ENCODE results near the gene PHF12. TPM values are rescaled to one million over a fixed set of nuclear protein-coding genes. Genes with fewer than 3 reads are reported as not detected.

The PHF12 gene
- polyA plus RNA-seq, 2 of the 4 experiments (the other 2 are of a cell fraction), result 25.3 to 29.9 TPM

GRCh38 chr17:29000973-29001372 lies 49.7 kb upstream of the PHF12 start:
- TF ChIP-seq NPAS2 (CRISPR knock-in tag; IDR thresholded peaks at IDR 0.05; ENCODE audit: borderline replicate concordance) (no peak), SMC3 (IDR thresholded peaks at IDR 0.05) (no peak), HOXB5 (CRISPR knock-in tag; IDR thresholded peaks at IDR 0.05) (no peak), NFE2L2 (conservative IDR thresholded peaks at IDR 0.05; ENCODE audit: low read length) (no peak), CHD2 (IDR thresholded peaks at IDR 0.05; ENCODE audit: low read length, partially characterized antibody) (no peak), RARB (CRISPR knock-in tag; IDR thresholded peaks at IDR 0.05) (no peak), HOXB13 (CRISPR knock-in tag; IDR thresholded peaks at IDR 0.05; ENCODE audit: low read depth) (no peak), RCOR1 (IDR thresholded peaks at IDR 0.05; ENCODE audit: low read depth, low read length) (no peak), CEBPB (IDR thresholded peaks at IDR 0.05) (no peak), MYC (IDR thresholded peaks at IDR 0.05; ENCODE audit: borderline replicate concordance, low read length) (no peak), CTCF (IDR thresholded peaks at IDR 0.05) (no peak), ATOH8 (CRISPR knock-in tag; IDR thresholded peaks at IDR 0.05; ENCODE audit: low read depth) (no peak), HEYL (CRISPR knock-in tag; IDR thresholded peaks at IDR 0.05) (no peak), USF2 (IDR thresholded peaks at IDR 0.05) (no peak), GATA3 (IDR thresholded peaks at IDR 0.05; ENCODE audit: borderline replicate concordance) (no peak), POLR2A (IDR thresholded peaks at IDR 0.05; ENCODE audit: low read length) (no peak), POLR2AphosphoS2 (conservative IDR thresholded peaks at IDR 0.05; ENCODE audit: low read length) (no peak)
- WGBS (ENCODE audit: missing lambda C conversion rate), result 30% methylated on average over 5 of the region's 5 CpGs
- H3K9me3 ChIP-seq, result no peaks in the 10 kb centered on the region
- no peak overlapping the region for H3K4me3 ChIP-seq
- H3K27ac ChIP-seq, result no peak overlapping the region
- ChIA-PET POLR2A (no interaction called here), CTCF (interaction anchor here (0.7 to 3.5 kb wide), 7 partner anchors 9 to 116 kb away, joined by 3 to 15 read pairs (median 3); no protein-coding TSS in a partner anchor)
- no peak for DNase-seq (ENCODE audit: low read depth in 1 of 2, low spot score in 1 of 2)
- peaks cover 7% of the 10 kb centered on the region for H3K4me1 ChIP-seq
- no peak for FAIRE-seq
- H3K4me2 ChIP-seq, result no peak overlapping the region
- no peak for ATAC-seq

GRCh38 chr17:28999206-28999605 lies 47.9 kb upstream of the PHF12 start:
- Histone ChIP-seq H3K4me1 (no peaks in the 10 kb centered on the region), H3K4me3 (no peak overlapping the region), H3K4me2 (no peak overlapping the region), H3K27ac (no peak overlapping the region), H3K9me3 (no peaks in the 10 kb centered on the region)
- no peak for TF ChIP-seq BCL3 (IDR thresholded peaks at IDR 0.05)
- TF ChIP-seq SREBF2 (IDR thresholded peaks at IDR 0.05), result no peak
- TF ChIP-seq PHF8 (IDR thresholded peaks at IDR 0.05; ENCODE audit: borderline replicate concordance, low read depth), result no peak
- no peak for TF ChIP-seq GATA3 (IDR thresholded peaks at IDR 0.05; ENCODE audit: borderline replicate concordance)
- TF ChIP-seq NPAS2 (CRISPR knock-in tag; IDR thresholded peaks at IDR 0.05; ENCODE audit: borderline replicate concordance), result no peak
- TF ChIP-seq CTCF (IDR thresholded peaks at IDR 0.05), result no peak
- TF ChIP-seq CBX8 (IDR thresholded peaks at IDR 0.05), result no peak
- no peak for TF ChIP-seq USF2 (IDR thresholded peaks at IDR 0.05)
- TF ChIP-seq MAFK (IDR thresholded peaks at IDR 0.05; ENCODE audit: partially characterized antibody), result no peak
- no peak for TF ChIP-seq KDM1A (IDR thresholded peaks at IDR 0.05; ENCODE audit: low read depth)
- TF ChIP-seq JUNB (IDR thresholded peaks at IDR 0.05), result no peak
- no peak for TF ChIP-seq RNF2 (IDR thresholded peaks at IDR 0.05; ENCODE audit: borderline replicate concordance, low read depth)
- TF ChIP-seq NR3C1 (IDR thresholded peaks at IDR 0.05), result no peak
- no peak for TF ChIP-seq PBX3 (IDR thresholded peaks at IDR 0.05)
- no peak for TF ChIP-seq MYC (IDR thresholded peaks at IDR 0.05; ENCODE audit: borderline replicate concordance, low read length)
- no peak for TF ChIP-seq POLR2A (IDR thresholded peaks at IDR 0.05; ENCODE audit: low read length)
- WGBS (ENCODE audit: missing lambda C conversion rate), result 30% methylated on average over 5 of the region's 5 CpGs
- FAIRE-seq, result no peak
- no peak for DNase-seq (ENCODE audit: low read depth in 1 of 2, low spot score in 1 of 2)
- CTCF ChIA-PET, result interaction anchor here (0.9 to 1.1 kb wide), 4 partner anchors 10 to 46 kb away, joined by 3 read pairs; no protein-coding TSS in a partner anchor
- POLR2A ChIA-PET, result no interaction called here
- ATAC-seq, result no peak

Measured in A549 (cell line).